SU-DHL-6 (cell line): ENCODE data around the gene PBX1.

Experiments
- EZH2phosphoT487 ChIP-seq: fragments of 200-600 bp; sonication (generic), shearing (Covaris generic); conservative IDR thresholded peaks from 2 replicates; pipeline ENCODE4 v1.6.1; 2018; ENCODE audit warnings: mild to moderate bottlenecking, antibody characterized with exemption, low read length, moderate library complexity, mixed read lengths
- TF ChIP-seq, protein P1 (sequence below): fragments of 200-600 bp; sonication (generic); IDR thresholded peaks from one replicate; pipeline ENCODE4 v1.5.1; 2017; ENCODE audit warnings: antibody characterized with exemption, mild to moderate bottlenecking, low read length, moderate library complexity; ENCODE audit not compliant: insufficient read depth, poor library complexity, severe bottlenecking

DNA sequence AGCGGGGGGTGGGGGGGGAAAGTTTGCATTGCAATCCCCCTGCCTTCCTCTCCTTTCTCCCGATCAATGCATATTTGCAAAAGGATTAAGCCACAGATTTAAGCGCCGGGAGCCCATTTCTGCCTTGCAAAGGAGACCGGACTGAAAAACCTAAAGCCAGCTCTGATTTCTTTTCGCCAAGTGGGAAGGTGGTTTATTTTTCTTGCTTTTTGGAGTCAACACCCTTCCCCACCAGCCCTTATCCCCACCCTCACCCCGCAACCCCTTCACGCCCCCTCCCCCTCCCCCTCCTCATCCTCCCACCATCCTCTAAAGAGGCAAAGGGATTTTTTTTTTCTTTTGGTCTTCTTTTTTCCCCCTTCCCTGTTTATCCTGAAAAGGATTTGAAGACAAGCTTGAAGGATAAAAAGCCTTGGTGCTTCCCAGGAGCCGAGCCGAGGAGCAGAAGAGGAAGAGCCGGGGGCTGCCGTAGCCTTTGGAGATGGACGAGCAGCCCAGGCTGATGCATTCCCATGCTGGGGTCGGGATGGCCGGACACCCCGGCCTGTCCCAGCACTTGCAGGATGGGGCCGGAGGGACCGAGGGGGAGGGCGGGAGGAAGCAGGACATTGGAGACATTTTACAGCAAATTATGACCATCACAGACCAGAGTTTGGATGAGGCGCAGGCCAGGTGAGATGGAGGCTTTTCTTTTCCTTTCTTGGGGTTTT is 513 bp downstream of the PBX1 start:
- TF ChIP-seq, protein P1, sequence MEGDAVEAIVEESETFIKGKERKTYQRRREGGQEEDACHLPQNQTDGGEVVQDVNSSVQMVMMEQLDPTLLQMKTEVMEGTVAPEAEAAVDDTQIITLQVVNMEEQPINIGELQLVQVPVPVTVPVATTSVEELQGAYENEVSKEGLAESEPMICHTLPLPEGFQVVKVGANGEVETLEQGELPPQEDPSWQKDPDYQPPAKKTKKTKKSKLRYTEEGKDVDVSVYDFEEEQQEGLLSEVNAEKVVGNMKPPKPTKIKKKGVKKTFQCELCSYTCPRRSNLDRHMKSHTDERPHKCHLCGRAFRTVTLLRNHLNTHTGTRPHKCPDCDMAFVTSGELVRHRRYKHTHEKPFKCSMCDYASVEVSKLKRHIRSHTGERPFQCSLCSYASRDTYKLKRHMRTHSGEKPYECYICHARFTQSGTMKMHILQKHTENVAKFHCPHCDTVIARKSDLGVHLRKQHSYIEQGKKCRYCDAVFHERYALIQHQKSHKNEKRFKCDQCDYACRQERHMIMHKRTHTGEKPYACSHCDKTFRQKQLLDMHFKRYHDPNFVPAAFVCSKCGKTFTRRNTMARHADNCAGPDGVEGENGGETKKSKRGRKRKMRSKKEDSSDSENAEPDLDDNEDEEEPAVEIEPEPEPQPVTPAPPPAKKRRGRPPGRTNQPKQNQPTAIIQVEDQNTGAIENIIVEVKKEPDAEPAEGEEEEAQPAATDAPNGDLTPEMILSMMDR = no peak
- no peak for TF ChIP-seq EZH2phosphoT487
